Hair follicular keratinocyte (primary cell): ENCODE results near the gene SALL1. TPM values are rescaled to one million over a fixed set of nuclear protein-coding genes. Genes with fewer than 3 reads are reported as not detected.

Source experiments
- total RNA-seq: library from RNA; depleted of rRNA; stranded (reverse); fragments of >200 nt; gene quantifications from 2 replicates; pipeline ENCODE4 v1.2.3, GENCODE V29; 2015

Gene SALL1
- total RNA-seq: 0.04 TPM in 1 of 2 replicates, not detected in the other

DNA sequence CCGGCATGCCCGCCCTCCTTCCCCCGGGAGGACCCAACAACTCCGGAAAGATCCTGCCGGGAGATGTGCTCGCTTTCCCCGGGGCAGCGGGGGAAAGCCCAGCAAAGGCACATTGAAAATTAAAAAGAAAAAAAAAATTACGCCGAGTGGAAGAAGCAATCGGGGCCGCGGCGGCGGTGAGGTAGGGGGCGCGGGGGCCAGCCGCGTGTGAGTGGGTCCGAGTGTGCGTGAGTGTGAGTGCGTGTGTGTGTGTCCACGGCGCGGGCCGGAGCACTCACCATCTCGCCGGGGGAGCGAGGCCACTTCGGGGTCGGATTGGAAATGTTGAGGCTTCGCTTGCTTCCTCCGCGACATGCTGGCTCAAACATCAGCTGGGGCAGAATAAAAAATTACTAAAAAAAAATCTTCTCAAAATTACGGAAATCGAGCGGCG lies at the start of gene SALL1:
Gene SALL1 (minus strand): TSS at position 383 of the 433 bp plus-strand sequence. CDS start 29 bp downstream, at position 354.

